Keratinocyte (primary cell): ENCODE results near the gene C10orf90. TPM values are rescaled to one million over a fixed set of nuclear protein-coding genes. Genes with fewer than 3 reads are reported as not detected.

Experiments
- DNase-seq: peaks from one replicate; pipeline ENCODE4 v3.0.0-alpha.2; 2011; ENCODE audit warnings: low read depth, missing footprints, low spot score
- FAIRE-seq: peaks from 2 replicates; lab custom pipeline; 2011; peaks lifted over from hg19 to GRCh38; lab: Jason Lieb, UNC
- H2AFZ ChIP-seq: 2 replicates; pipeline ENCODE4 v1.6.0; 2012; ENCODE audit warnings: low read length, control low read depth, inconsistent platforms; ENCODE audit not compliant: control insufficient read depth
- H3K27ac ChIP-seq: 2 replicates; pipeline ENCODE4 v1.5.1; 2011; ENCODE audit warnings: low read length; ENCODE audit not compliant: control insufficient read depth, insufficient read depth
- H3K27me3 ChIP-seq: 3 replicates; pipeline ENCODE4 v1.6.0; 2011; ENCODE audit warnings: low read length; ENCODE audit not compliant: control insufficient read depth, insufficient read depth; ENCODE audit errors: extremely low read depth
- H3K36me3 ChIP-seq, 2 experiments: 2 replicates in 1 of 2; 3 replicates in 1 of 2; pipeline ENCODE4 v1.5.1; 2011; ENCODE audit warnings: low read length in 2 of 2, mild to moderate bottlenecking in 1 of 2; ENCODE audit not compliant: control insufficient read depth in 2 of 2, insufficient read depth in 2 of 2; ENCODE audit errors: extremely low read depth in 1 of 2
- H3K4me1 ChIP-seq: 3 replicates; pipeline ENCODE4 v1.5.1; 2011; ENCODE audit warnings: low read length; ENCODE audit not compliant: control insufficient read depth, insufficient read depth; ENCODE audit errors: extremely low read depth
- H3K4me2 ChIP-seq: 3 replicates; pipeline ENCODE4 v1.6.0; 2011; ENCODE audit warnings: low read depth, low read length; ENCODE audit not compliant: control insufficient read depth, insufficient read depth; ENCODE audit errors: extremely low read depth
- H3K4me3 ChIP-seq, 3 experiments: fragments of 200-600 bp in 1 of 3; sonication (generic) in 1 of 3; 2 replicates in 2 of 3; 3 replicates in 1 of 3; pipeline ENCODE4 v1.5.1; 2011 to 2016; ENCODE audit warnings: low read length in 3 of 3, mild to moderate bottlenecking in 3 of 3, control low read depth in 2 of 3, inconsistent platforms in 1 of 3, low read depth in 1 of 3, mixed read lengths in 1 of 3, mixed run types in 1 of 3, moderate library complexity in 1 of 3; ENCODE audit not compliant: control insufficient read depth in 2 of 3, insufficient read depth in 2 of 3; ENCODE audit errors: extremely low read depth in 1 of 3
- H3K79me2 ChIP-seq: 2 replicates; pipeline ENCODE4 v1.6.0; 2012; ENCODE audit warnings: low read length; ENCODE audit not compliant: control insufficient read depth, insufficient read depth
- H3K9ac ChIP-seq: 3 replicates; pipeline ENCODE4 v1.6.0; 2011; ENCODE audit warnings: low read length; ENCODE audit not compliant: control insufficient read depth, insufficient read depth; ENCODE audit errors: extremely low read depth
- H3K9me1 ChIP-seq: 3 replicates; pipeline ENCODE4 v1.6.0; 2011; ENCODE audit warnings: low read length; ENCODE audit not compliant: control insufficient read depth, insufficient read depth; ENCODE audit errors: extremely low read depth
- H3K9me3 ChIP-seq: 2 replicates; pipeline ENCODE4 v1.5.1; 2012; ENCODE audit warnings: low read depth, low read length; ENCODE audit not compliant: control insufficient read depth
- H4K20me1 ChIP-seq: 3 replicates; pipeline ENCODE4 v1.6.0; 2011; ENCODE audit warnings: low read length; ENCODE audit not compliant: control insufficient read depth, insufficient read depth; ENCODE audit errors: extremely low read depth
- CTCF ChIP-seq, 3 experiments: IDR thresholded peaks in 1 of 3; conservative IDR thresholded peaks in 1 of 3; optimal IDR thresholded peaks in 1 of 3; 2 replicates in 2 of 3; 3 replicates in 1 of 3; pipeline versions ENCODE3 to v1.5.1; 2011; ENCODE audit warnings: low read length in 3 of 3, mild to moderate bottlenecking in 3 of 3, moderate library complexity in 2 of 3, control low read depth in 1 of 3, inconsistent platforms in 1 of 3; ENCODE audit not compliant: insufficient read depth in 2 of 3; ENCODE audit errors: extremely low read depth in 1 of 3
- EZH2 ChIP-seq: IDR thresholded peaks from one replicate; pipeline ENCODE4 v1.6.1; 2012; ENCODE audit warnings: inconsistent platforms, mild to moderate bottlenecking, low read length, moderate library complexity
- dilution Hi-C: fragments of 300-500 bp; cut with MboI; formaldehyde crosslinking; loops from one replicate; pipeline ENCODE4 v1.7.0; 2020; ENCODE audit warnings: low sequenced_read_pairs; ENCODE audit not compliant: extremely low pct_ligation_motif_present
- polyA plus RNA-seq, 5 experiments: library from polyadenylated mRNA; depleted of rRNA in 3 of 5; stranded (reverse) in 3 of 5; stranded (forward) in 1 of 5; unstranded in 1 of 5; fragments of >200 nt; gene quantifications; 1 replicate in 1 of 5; 2 replicates in 3 of 5; 3 replicates in 1 of 5; pipeline versions ENCODE4 v1.2.1 to v1.2.3, GENCODE V29; 2011 to 2012; ENCODE audit warnings: missing spikeins in 2 of 5, low read depth in 1 of 5, low replicate concordance in 1 of 5

The C10orf90 gene
- polyA plus RNA-seq, 1 donor (not counting 4 experiments of a cell fraction or from before 2014, with no cell fraction given): not detected

- no peaks in the 10 kb centered on the region for H3K36me3 ChIP-seq
- no peak overlapping the region for H3K4me2 ChIP-seq
- H3K4me1 ChIP-seq: no peaks in the 10 kb centered on the region
- no peaks in the 10 kb centered on the region for H3K9me3 ChIP-seq
- dilution Hi-C loops: no loop called here
- TF ChIP-seq CTCF (optimal IDR thresholded peaks at IDR 0.05 in 1 of 3, IDR thresholded peaks at IDR 0.05 in 1 of 3, conservative IDR thresholded peaks at IDR 0.05 in 1 of 3; ENCODE audit: extremely low read depth in 1 of 3, insufficient read depth in 2 of 3, low read length in 3 of 3) (no peak), EZH2 (no peak)
- no peaks in the 10 kb centered on the region for H4K20me1 ChIP-seq
- H3K4me3 ChIP-seq: no peak overlapping the region
- H2AFZ ChIP-seq: no peak overlapping the region
- H3K27ac ChIP-seq: no peak overlapping the region
- no peak for FAIRE-seq
- H3K27me3 ChIP-seq: no peaks in the 10 kb centered on the region
- H3K9me1 ChIP-seq: no peaks in the 10 kb centered on the region
- DNase-seq: no peak
- H3K9ac ChIP-seq: no peak overlapping the region
- H3K79me2 ChIP-seq: no peaks in the 10 kb centered on the region
Measured at GRCh38 chr10:126409821-126410220, 260.7 kb downstream of the C10orf90 start.

GRCh38 chr10:126408953-126409641 is 261.4 kb downstream of the C10orf90 start:
- Histone ChIP-seq H4K20me1 (no peaks in the 10 kb centered on the region), H3K27ac (no peak overlapping the region), H3K9me3 (no peaks in the 10 kb centered on the region), H3K27me3 (no peaks in the 10 kb centered on the region), H2AFZ (no peak overlapping the region), H3K9me1 (no peaks in the 10 kb centered on the region), H3K9ac (no peak overlapping the region), H3K79me2 (no peaks in the 10 kb centered on the region), H3K4me3 (no peak overlapping the region), H3K4me2 (no peak overlapping the region), H3K4me1 (no peaks in the 10 kb centered on the region), H3K36me3 (no peaks in the 10 kb centered on the region)
- TF ChIP-seq EZH2 (no peak), CTCF (optimal IDR thresholded peaks at IDR 0.05 in 1 of 3, IDR thresholded peaks at IDR 0.05 in 1 of 3, conservative IDR thresholded peaks at IDR 0.05 in 1 of 3; ENCODE audit: extremely low read depth in 1 of 3, insufficient read depth in 2 of 3, low read length in 3 of 3) (no peak)
- FAIRE-seq (no peak), DNase-seq (no peak)
- dilution Hi-C loops: no loop called here
